ENCODE results near the gene PCSK4. TPM values are rescaled to one million over a fixed set of nuclear protein-coding genes. Genes with fewer than 3 reads are reported as not detected.
"Not testable (repeated sequence)": the region's sequence is repeated elsewhere in the genome, so short reads cannot be mapped to it uniquely, and the experiment has no call there.

PCSK4 gene
- total RNA-seq, 1 donor from 2014 or later = 0.52 TPM

- no peak overlapping the region for H3K27ac ChIP-seq (ENCODE audit: low read depth, low read length)
- H3K4me1 ChIP-seq (ENCODE audit: control insufficient read depth in 3 of 3, insufficient read depth in 3 of 3, low read length in 3 of 3) = peaks cover 10 to 17% (median 10%) of the 10 kb centered on the region in 3 donors
- no peaks in the 10 kb centered on the region for H3K9me3 ChIP-seq (ENCODE audit: control insufficient read depth in 3 of 3, low read length in 3 of 3)
- H3K36me3 ChIP-seq (ENCODE audit: control insufficient read depth in 3 of 3, insufficient read depth in 3 of 3, low read length in 3 of 3) = peaks cover 0 to 2% (median 0%) of the 10 kb centered on the region in 3 donors
- H3K4me3 ChIP-seq (ENCODE audit: low read length in 3 of 3) = no peak overlapping the region
- no peak overlapping the region for H3K9ac ChIP-seq (ENCODE audit: low read depth in 1 of 3, low read length in 3 of 3)
- H3K27me3 ChIP-seq (ENCODE audit: control insufficient read depth in 3 of 3, insufficient read depth in 3 of 3, low read length in 3 of 3) = no peaks in the 10 kb centered on the region
Observed at GRCh38 chr19:1481224-1481892, 8.8 kb downstream of the PCSK4 start.

GRCh38 chr19:1478934-1479707 lies 11.0 kb downstream of the PCSK4 start, which contains the start of gene C19orf25:
C19orf25 (minus strand) TSS chr19:1479215; CDS start chr19:1478903, 312 bp downstream.
- peak within 1 kb of the TSS; percentile 86 to 91 (median 91) for H3K4me3 ChIP-seq (ENCODE audit: low read length in 3 of 3)
- H3K27ac ChIP-seq (ENCODE audit: low read depth, low read length) = peak within 1 kb of the TSS; percentile 45
- H3K9me3 ChIP-seq (ENCODE audit: control insufficient read depth in 3 of 3, low read length in 3 of 3) = no peaks in the 10 kb centered on the region
- H3K36me3 ChIP-seq (ENCODE audit: control insufficient read depth in 3 of 3, insufficient read depth in 3 of 3, low read length in 3 of 3) = peaks cover 5 to 10% (median 5%) of the 10 kb centered on the region in 3 donors
- H3K9ac ChIP-seq (ENCODE audit: low read depth in 1 of 3, low read length in 3 of 3) = peak within 1 kb of the TSS; percentile 72 to 84 (median 79)
- peaks cover 2 to 7% (median 5%) of the 10 kb centered on the region in 3 donors for H3K27me3 ChIP-seq (ENCODE audit: control insufficient read depth in 3 of 3, insufficient read depth in 3 of 3, low read length in 3 of 3)
- peaks cover 14 to 27% (median 17%) of the 10 kb centered on the region in 3 donors for H3K4me1 ChIP-seq (ENCODE audit: control insufficient read depth in 3 of 3, insufficient read depth in 3 of 3, low read length in 3 of 3)

- Histone ChIP-seq H3K27me3 (ENCODE audit: control insufficient read depth in 3 of 3, insufficient read depth in 3 of 3, low read length in 3 of 3) (peaks cover 21 to 24% (median 24%) of the 10 kb centered on the region in 3 donors), H3K4me1 (ENCODE audit: control insufficient read depth in 3 of 3, insufficient read depth in 3 of 3, low read length in 3 of 3) (peaks cover 15 to 47% (median 26%) of the 10 kb centered on the region in 3 donors)
- not testable (repeated sequence) for H3K36me3 ChIP-seq (ENCODE audit: control insufficient read depth in 3 of 3, insufficient read depth in 3 of 3, low read length in 3 of 3); H3K4me3 ChIP-seq (ENCODE audit: low read length in 3 of 3); H3K9me3 ChIP-seq (ENCODE audit: control insufficient read depth in 3 of 3, low read length in 3 of 3); H3K9ac ChIP-seq (ENCODE audit: low read depth in 1 of 3, low read length in 3 of 3); H3K27ac ChIP-seq (ENCODE audit: low read depth, low read length)
Observed at GRCh38 chr19:1477056-1477455, 13.1 kb downstream of the PCSK4 start.

DNA sequence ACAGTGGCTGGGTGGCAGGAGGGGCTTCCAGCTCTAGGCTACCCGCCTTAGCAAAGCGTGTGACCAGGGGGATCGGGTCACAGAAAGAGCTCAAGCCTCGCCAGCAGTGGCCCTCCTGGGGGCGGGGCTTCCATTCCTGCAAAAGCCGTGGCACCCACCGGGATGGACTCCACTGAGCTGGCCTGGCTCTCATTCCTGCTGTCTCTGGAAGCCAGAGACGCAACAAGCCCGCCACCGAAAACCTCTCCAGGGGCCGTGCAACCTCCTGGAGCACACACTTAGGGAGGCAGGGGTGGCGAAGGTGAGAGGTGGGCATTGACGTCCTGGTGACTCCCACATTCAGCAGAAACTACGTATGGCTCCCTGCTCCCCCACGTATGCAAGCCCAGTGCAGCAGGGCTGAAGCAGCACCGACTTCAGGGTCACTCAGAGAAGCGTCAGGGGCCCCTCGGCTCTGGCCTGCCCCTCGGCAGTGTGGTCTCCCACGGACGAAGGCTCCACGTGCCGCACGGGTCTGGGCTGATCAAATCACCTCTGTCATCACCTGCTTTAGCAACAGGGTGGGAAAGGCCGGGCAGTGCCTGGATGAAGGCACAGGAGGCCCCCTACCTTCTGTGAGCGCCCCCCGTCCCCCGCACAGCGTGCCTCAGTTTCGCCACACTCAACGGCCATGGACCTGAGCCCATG lies 14.3 kb downstream of the PCSK4 start:
- Histone ChIP-seq H3K9me3 (ENCODE audit: control insufficient read depth in 3 of 3, low read length in 3 of 3) (no peaks in the 10 kb centered on the region), H3K4me1 (ENCODE audit: control insufficient read depth in 3 of 3, insufficient read depth in 3 of 3, low read length in 3 of 3) (peaks cover 24 to 58% (median 38%) of the 10 kb centered on the region in 3 donors), H3K27me3 (ENCODE audit: control insufficient read depth in 3 of 3, insufficient read depth in 3 of 3, low read length in 3 of 3) (peaks cover 33 to 36% (median 35%) of the 10 kb centered on the region in 3 donors), H3K36me3 (ENCODE audit: control insufficient read depth in 3 of 3, insufficient read depth in 3 of 3, low read length in 3 of 3) (peaks cover 5 to 10% (median 5%) of the 10 kb centered on the region in 3 donors), H3K4me3 (ENCODE audit: low read length in 3 of 3) (no peak overlapping the region), H3K9ac (ENCODE audit: low read depth in 1 of 3, low read length in 3 of 3) (no peak overlapping the region), H3K27ac (ENCODE audit: low read depth, low read length) (no peak overlapping the region)

DNA sequence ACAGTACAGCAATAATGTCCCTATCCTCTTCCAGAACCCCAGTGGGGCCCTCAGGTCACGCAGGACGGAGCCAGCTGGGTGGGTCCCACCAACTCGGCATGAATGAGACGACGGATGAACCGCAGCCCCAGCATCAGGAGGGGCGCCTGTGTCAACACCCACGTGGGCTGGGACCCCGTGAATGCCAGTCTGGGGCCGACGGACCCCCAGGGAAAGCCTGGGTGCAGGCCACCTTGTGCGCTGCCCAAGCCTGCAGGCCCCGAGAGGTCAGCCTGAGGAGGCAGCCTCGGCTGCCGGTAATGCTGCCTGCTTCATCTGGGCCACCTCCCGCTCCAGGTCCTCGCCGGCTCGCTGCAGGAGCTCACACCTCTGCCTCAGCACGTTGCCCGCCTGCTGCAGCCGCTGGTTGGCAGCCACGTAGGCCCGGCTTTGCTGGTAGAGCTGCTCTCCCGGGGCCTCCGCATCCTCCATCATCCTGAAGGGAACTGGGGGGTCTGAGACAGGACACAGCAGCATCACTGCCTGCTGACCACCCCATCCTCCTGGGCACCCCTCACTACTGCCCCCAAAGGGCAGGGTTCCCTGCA lies 15.3 kb downstream of the PCSK4 start:
- Histone ChIP-seq H3K4me1 (ENCODE audit: control insufficient read depth in 3 of 3, insufficient read depth in 3 of 3, low read length in 3 of 3) (peaks cover 33 to 69% (median 48%) of the 10 kb centered on the region in 3 donors), H3K36me3 (ENCODE audit: control insufficient read depth in 3 of 3, insufficient read depth in 3 of 3, low read length in 3 of 3) (peaks cover 5 to 10% (median 5%) of the 10 kb centered on the region in 3 donors), H3K9me3 (ENCODE audit: control insufficient read depth in 3 of 3, low read length in 3 of 3) (no peaks in the 10 kb centered on the region), H3K27ac (ENCODE audit: low read depth, low read length) (no peak overlapping the region), H3K4me3 (ENCODE audit: low read length in 3 of 3) (no peak overlapping the region), H3K9ac (ENCODE audit: low read depth in 1 of 3, low read length in 3 of 3) (no peak overlapping the region), H3K27me3 (ENCODE audit: control insufficient read depth in 3 of 3, insufficient read depth in 3 of 3, low read length in 3 of 3) (peaks cover 43 to 46% (median 46%) of the 10 kb centered on the region in 3 donors)

DNA sequence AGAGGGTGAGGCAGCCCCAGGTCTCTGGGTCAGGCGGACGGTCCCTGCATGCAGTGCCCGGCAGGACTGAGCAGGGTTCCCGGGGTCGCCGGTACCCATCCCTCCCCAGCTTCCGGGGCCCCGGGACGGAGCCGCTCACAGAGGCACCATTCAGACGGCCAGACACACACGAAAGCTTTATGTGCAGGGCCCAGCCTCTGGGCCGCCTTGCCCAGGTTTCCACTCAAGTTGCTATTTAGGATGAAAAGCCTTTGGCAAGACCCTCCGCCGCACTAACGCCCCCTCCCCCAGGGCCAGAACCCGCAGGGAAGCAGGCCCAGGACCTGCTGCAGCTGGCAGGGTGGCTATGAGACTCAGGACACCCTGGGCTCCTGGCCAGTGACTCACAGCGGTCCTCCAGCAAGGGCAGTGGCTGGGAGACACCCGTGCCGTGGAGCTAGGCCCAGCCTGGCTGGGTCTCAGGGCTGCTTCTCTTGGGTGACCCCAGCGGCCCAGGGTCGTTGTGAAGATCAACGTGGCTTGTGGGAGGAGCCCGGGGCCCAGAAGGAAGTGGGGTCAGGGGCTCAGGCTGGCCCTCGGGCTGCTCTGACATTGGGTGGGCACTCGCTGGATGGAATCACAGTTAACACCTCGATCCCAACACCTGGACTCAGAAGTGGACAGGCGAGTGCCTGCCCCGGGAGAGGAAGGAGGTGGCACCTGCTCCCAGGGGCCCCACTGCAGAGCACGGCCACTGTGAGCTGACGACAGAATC lies 16.0 kb downstream of the PCSK4 start:
- no peak overlapping the region for H3K27ac ChIP-seq (ENCODE audit: low read depth, low read length)
- peaks cover 29 to 65% (median 45%) of the 10 kb centered on the region in 3 donors for H3K4me1 ChIP-seq (ENCODE audit: control insufficient read depth in 3 of 3, insufficient read depth in 3 of 3, low read length in 3 of 3)
- H3K4me3 ChIP-seq (ENCODE audit: low read length in 3 of 3) = no peak overlapping the region
- no peak overlapping the region for H3K9ac ChIP-seq (ENCODE audit: low read depth in 1 of 3, low read length in 3 of 3)
- H3K27me3 ChIP-seq (ENCODE audit: control insufficient read depth in 3 of 3, insufficient read depth in 3 of 3, low read length in 3 of 3) = peaks cover 48 to 50% (median 49%) of the 10 kb centered on the region in 3 donors
- H3K9me3 ChIP-seq (ENCODE audit: control insufficient read depth in 3 of 3, low read length in 3 of 3) = no peaks in the 10 kb centered on the region
- peaks cover 5 to 10% (median 5%) of the 10 kb centered on the region in 3 donors for H3K36me3 ChIP-seq (ENCODE audit: control insufficient read depth in 3 of 3, insufficient read depth in 3 of 3, low read length in 3 of 3)

DNA sequence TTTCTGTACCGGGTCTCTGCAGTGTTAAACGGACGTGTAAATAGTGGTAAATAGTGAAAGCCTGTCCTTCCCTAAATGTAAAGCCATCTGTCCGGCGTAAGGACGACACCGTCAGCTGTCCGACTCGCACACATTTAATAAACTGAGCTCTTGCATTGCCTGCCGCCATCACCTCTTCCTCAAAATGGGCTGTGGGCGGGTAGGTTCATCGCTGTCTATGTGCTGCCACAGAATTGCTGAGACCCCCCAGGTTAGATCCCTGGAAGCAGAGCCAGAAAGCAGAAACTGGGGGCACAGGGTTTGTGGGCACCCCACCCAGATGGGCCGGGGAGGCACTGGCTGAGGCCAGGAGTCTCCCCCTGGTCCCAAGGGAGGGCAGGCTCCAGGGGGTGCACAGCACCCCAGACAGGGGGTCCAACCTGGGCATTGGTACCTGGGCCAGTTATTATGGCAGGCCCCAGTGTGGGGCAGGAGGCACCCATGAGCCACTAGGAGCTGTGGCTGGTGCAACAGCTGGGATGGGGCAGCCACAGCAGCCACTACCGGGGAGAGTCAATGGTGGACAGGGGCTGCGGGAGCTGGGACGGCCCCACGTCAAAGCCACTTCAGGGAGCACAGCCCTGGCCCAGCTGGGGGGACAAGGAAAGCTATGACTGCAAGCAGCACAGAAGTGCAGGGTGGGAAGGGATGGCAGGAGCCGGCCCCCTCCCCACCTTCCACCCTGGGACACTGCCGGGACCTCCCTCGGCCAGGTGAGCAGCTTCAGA lies 16.9 kb downstream of the PCSK4 start:
- Histone ChIP-seq H3K9ac (ENCODE audit: low read depth in 1 of 3, low read length in 3 of 3) (no peak overlapping the region), H3K27me3 (ENCODE audit: control insufficient read depth in 3 of 3, insufficient read depth in 3 of 3, low read length in 3 of 3) (peaks cover 52 to 58% (median 57%) of the 10 kb centered on the region in 3 donors), H3K27ac (ENCODE audit: low read depth, low read length) (no peak overlapping the region), H3K4me1 (ENCODE audit: control insufficient read depth in 3 of 3, insufficient read depth in 3 of 3, low read length in 3 of 3) (peaks cover 28 to 63% (median 46%) of the 10 kb centered on the region in 3 donors), H3K9me3 (ENCODE audit: control insufficient read depth in 3 of 3, low read length in 3 of 3) (no peaks in the 10 kb centered on the region), H3K36me3 (ENCODE audit: control insufficient read depth in 3 of 3, insufficient read depth in 3 of 3, low read length in 3 of 3) (peaks cover 5 to 10% (median 5%) of the 10 kb centered on the region in 3 donors), H3K4me3 (ENCODE audit: low read length in 3 of 3) (no peak overlapping the region)

DNA sequence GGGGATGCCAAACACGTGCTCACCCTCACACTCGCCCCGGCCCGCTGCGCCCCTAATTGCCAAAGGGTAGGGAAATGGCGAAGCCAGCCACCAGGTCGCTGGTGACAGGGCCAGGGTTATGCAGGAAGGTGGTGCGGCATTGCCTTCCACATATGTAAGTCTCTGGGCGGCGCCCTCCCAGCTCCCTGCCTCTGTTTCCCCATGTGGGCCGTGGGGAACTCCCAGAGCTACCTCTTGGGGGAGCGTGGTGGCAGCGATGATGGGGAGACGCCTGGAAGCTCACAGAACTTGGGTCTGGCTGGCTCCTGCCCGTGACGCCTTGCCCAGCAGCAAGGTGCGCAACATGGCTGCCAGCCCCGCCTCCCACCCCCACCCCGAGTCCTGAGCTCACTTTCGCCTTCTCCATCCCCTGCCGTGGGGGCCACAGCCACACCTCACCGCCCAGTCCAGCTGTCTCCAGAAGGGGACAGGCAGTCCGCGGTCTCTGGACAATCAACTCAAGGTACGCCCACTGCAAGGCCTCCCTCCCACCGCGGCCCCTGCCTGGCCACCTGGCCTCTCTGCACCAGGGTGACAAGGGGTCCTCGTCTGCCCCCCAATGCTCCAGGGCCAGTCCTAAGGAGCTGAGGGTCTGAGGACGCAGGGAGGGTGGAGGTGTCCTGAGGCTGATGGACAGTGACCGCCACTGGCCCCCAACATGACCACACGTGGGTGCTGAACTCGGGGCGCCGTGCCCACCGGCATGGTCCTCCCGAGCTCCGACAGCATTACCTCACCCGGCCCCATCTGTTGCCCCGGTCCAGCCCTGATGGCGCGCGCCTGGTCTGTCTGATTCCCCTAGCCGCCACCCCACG lies 17.7 kb downstream of the PCSK4 start:
- peaks cover 60 to 66% (median 65%) of the 10 kb centered on the region in 3 donors for H3K27me3 ChIP-seq (ENCODE audit: control insufficient read depth in 3 of 3, insufficient read depth in 3 of 3, low read length in 3 of 3)
- H3K36me3 ChIP-seq (ENCODE audit: control insufficient read depth in 3 of 3, insufficient read depth in 3 of 3, low read length in 3 of 3) = peaks cover 5 to 10% (median 5%) of the 10 kb centered on the region in 3 donors
- H3K4me3 ChIP-seq (ENCODE audit: low read length in 3 of 3) = no peak overlapping the region
- no peak overlapping the region for H3K27ac ChIP-seq (ENCODE audit: low read depth, low read length)
- H3K4me1 ChIP-seq (ENCODE audit: control insufficient read depth in 3 of 3, insufficient read depth in 3 of 3, low read length in 3 of 3) = peaks cover 27 to 69% (median 52%) of the 10 kb centered on the region in 3 donors
- H3K9ac ChIP-seq (ENCODE audit: low read depth in 1 of 3, low read length in 3 of 3) = no peak overlapping the region
- H3K9me3 ChIP-seq (ENCODE audit: control insufficient read depth in 3 of 3, low read length in 3 of 3) = no peaks in the 10 kb centered on the region

All from skeletal muscle tissue (tissue), 4 donors.